T-helper 2 cell treated with Interferon-gamma antibody and Interleukin-4, amounts not matched to agents 5 μg/mL and 100 μg/mL, for 36 hours (primary cell): ENCODE measurements around the gene RAD18.

Experiments
- DNase-seq: peaks from one replicate; pipeline ENCODE4 v3.0.0; 2021; ENCODE audit warnings: low spot score
- H3K27ac Mint-ChIP-seq: one replicate; pipeline ENCODE4 v1.8.0; 2021; ENCODE audit warnings: mild to moderate bottlenecking, mixed read lengths
- H3K27me3 Mint-ChIP-seq: one replicate; pipeline ENCODE4 v1.8.0; 2021; ENCODE audit warnings: low read depth, mixed read lengths
- H3K36me3 Mint-ChIP-seq: one replicate; pipeline ENCODE4 v1.8.0; 2021; ENCODE audit warnings: low read depth, mixed read lengths
- H3K4me1 Mint-ChIP-seq: one replicate; pipeline ENCODE4 v1.8.0; 2021; ENCODE audit warnings: low read depth, mixed read lengths
- H3K4me3 Mint-ChIP-seq: one replicate; pipeline ENCODE4 v1.8.0; 2022; ENCODE audit warnings: mild to moderate bottlenecking, moderate library complexity, mixed read lengths
- H3K9me3 Mint-ChIP-seq: one replicate; pipeline ENCODE4 v1.8.0; 2021; ENCODE audit warnings: mixed read lengths

RAD18 gene

GRCh38 chr3:8887435-8888300, 75.6 kb downstream of the RAD18 start:
- Mint-ChIP-seq H3K9me3 (no peaks in the 10 kb centered on the region), H3K4me1 (no peaks in the 10 kb centered on the region), H3K27ac (no peak overlapping the region), H3K4me3 (no peak overlapping the region), H3K36me3 (peaks cover 28% of the 10 kb centered on the region), H3K27me3 (no peaks in the 10 kb centered on the region)
- DNase-seq: no peak

- Mint-ChIP-seq H3K4me3 (no peak overlapping the region), H3K36me3 (peaks cover 33% of the 10 kb centered on the region), H3K27me3 (no peaks in the 10 kb centered on the region), H3K27ac (no peak overlapping the region), H3K4me1 (no peaks in the 10 kb centered on the region), H3K9me3 (no peaks in the 10 kb centered on the region)
- no peak for DNase-seq
These were observed 76.7 kb downstream of the RAD18 start for GRCh38 chr3:8886546-8886945.

- H3K4me3 Mint-ChIP-seq: no peak overlapping the region
- H3K4me1 Mint-ChIP-seq: no peaks in the 10 kb centered on the region
- H3K27me3 Mint-ChIP-seq: no peaks in the 10 kb centered on the region
- DNase-seq: no peak
- no peak overlapping the region for H3K27ac Mint-ChIP-seq
- peaks cover 36% of the 10 kb centered on the region for H3K36me3 Mint-ChIP-seq
- no peaks in the 10 kb centered on the region for H3K9me3 Mint-ChIP-seq
These were observed 77.5 kb downstream of the RAD18 start for GRCh38 chr3:8885536-8886316.

- no peaks in the 10 kb centered on the region for H3K27me3 Mint-ChIP-seq
- peaks cover 39% of the 10 kb centered on the region for H3K36me3 Mint-ChIP-seq
- no peaks in the 10 kb centered on the region for H3K9me3 Mint-ChIP-seq
- H3K27ac Mint-ChIP-seq: no peak overlapping the region
- no peaks in the 10 kb centered on the region for H3K4me1 Mint-ChIP-seq
- no peak for DNase-seq
- H3K4me3 Mint-ChIP-seq: no peak overlapping the region
These were observed 78.5 kb downstream of the RAD18 start for GRCh38 chr3:8884630-8885290.

- Mint-ChIP-seq H3K4me3 (no peak overlapping the region), H3K36me3 (peaks cover 35% of the 10 kb centered on the region), H3K4me1 (no peaks in the 10 kb centered on the region), H3K27me3 (no peaks in the 10 kb centered on the region), H3K9me3 (no peaks in the 10 kb centered on the region), H3K27ac (no peak overlapping the region)
- no peak for DNase-seq
These were observed 80.6 kb downstream of the RAD18 start for GRCh38 chr3:8882642-8883041.

GRCh38 chr3:8882171-8882593, 81.1 kb downstream of the RAD18 start:
- DNase-seq: no peak
- Mint-ChIP-seq H3K4me3 (no peak overlapping the region), H3K36me3 (peaks cover 35% of the 10 kb centered on the region), H3K9me3 (no peaks in the 10 kb centered on the region), H3K27ac (no peak overlapping the region), H3K27me3 (no peaks in the 10 kb centered on the region), H3K4me1 (no peaks in the 10 kb centered on the region)

GRCh38 chr3:8879347-8879944, 83.8 kb downstream of the RAD18 start:
- Mint-ChIP-seq H3K9me3 (no peaks in the 10 kb centered on the region), H3K4me3 (no peak overlapping the region), H3K27ac (no peak overlapping the region), H3K36me3 (peaks cover 24% of the 10 kb centered on the region), H3K4me1 (no peaks in the 10 kb centered on the region), H3K27me3 (no peaks in the 10 kb centered on the region)
- DNase-seq: no peak

GRCh38 chr3:8875836-8876235, 87.4 kb downstream of the RAD18 start:
- H3K36me3 Mint-ChIP-seq: peaks cover 5% of the 10 kb centered on the region
- no peak overlapping the region for H3K4me3 Mint-ChIP-seq
- no peaks in the 10 kb centered on the region for H3K27me3 Mint-ChIP-seq
- H3K9me3 Mint-ChIP-seq: no peaks in the 10 kb centered on the region
- H3K4me1 Mint-ChIP-seq: no peaks in the 10 kb centered on the region
- DNase-seq: no peak
- no peak overlapping the region for H3K27ac Mint-ChIP-seq

GRCh38 chr3:8873740-8874139, 89.5 kb downstream of the RAD18 start:
- H3K4me3 Mint-ChIP-seq: no peak overlapping the region
- no peaks in the 10 kb centered on the region for H3K4me1 Mint-ChIP-seq
- H3K9me3 Mint-ChIP-seq: no peaks in the 10 kb centered on the region
- H3K36me3 Mint-ChIP-seq: peaks cover 2% of the 10 kb centered on the region
- H3K27me3 Mint-ChIP-seq: no peaks in the 10 kb centered on the region
- no peak overlapping the region for H3K27ac Mint-ChIP-seq
- DNase-seq: no peak

GRCh38 chr3:8872261-8872660, 91.0 kb downstream of the RAD18 start:
- DNase-seq: no peak
- H3K27ac Mint-ChIP-seq: no peak overlapping the region
- no peaks in the 10 kb centered on the region for H3K9me3 Mint-ChIP-seq
- peaks cover 2% of the 10 kb centered on the region for H3K36me3 Mint-ChIP-seq
- H3K27me3 Mint-ChIP-seq: no peaks in the 10 kb centered on the region
- H3K4me1 Mint-ChIP-seq: no peaks in the 10 kb centered on the region
- no peak overlapping the region for H3K4me3 Mint-ChIP-seq

- H3K4me3 Mint-ChIP-seq: no peak overlapping the region
These were observed 92.0 kb downstream of the RAD18 start for GRCh38 chr3:8871306-8871705.

GRCh38 chr3:8870134-8870533, 93.1 kb downstream of the RAD18 start:
- Mint-ChIP-seq H3K4me1 (no peaks in the 10 kb centered on the region), H3K27ac (no peak overlapping the region), H3K27me3 (no peaks in the 10 kb centered on the region), H3K9me3 (no peaks in the 10 kb centered on the region), H3K36me3 (no peaks in the 10 kb centered on the region), H3K4me3 (no peak overlapping the region)
- DNase-seq: no peak

More at GRCh38 chr3:8871306-8871705, 92.0 kb downstream of the RAD18 start:
- H3K27me3 Mint-ChIP-seq: no peaks in the 10 kb centered on the region
- DNase-seq: no peak
- no peaks in the 10 kb centered on the region for H3K9me3 Mint-ChIP-seq
- H3K27ac Mint-ChIP-seq: no peak overlapping the region
- H3K4me1 Mint-ChIP-seq: no peaks in the 10 kb centered on the region
- H3K36me3 Mint-ChIP-seq: no peaks in the 10 kb centered on the region

GRCh38 chr3:8869613-8870012, 93.7 kb downstream of the RAD18 start:
- no peak for DNase-seq
- no peaks in the 10 kb centered on the region for H3K4me1 Mint-ChIP-seq
- no peak overlapping the region for H3K4me3 Mint-ChIP-seq
- no peaks in the 10 kb centered on the region for H3K27me3 Mint-ChIP-seq
- no peaks in the 10 kb centered on the region for H3K36me3 Mint-ChIP-seq
- H3K9me3 Mint-ChIP-seq: no peaks in the 10 kb centered on the region
- H3K27ac Mint-ChIP-seq: no peak overlapping the region

- Mint-ChIP-seq H3K36me3 (no peaks in the 10 kb centered on the region), H3K9me3 (no peaks in the 10 kb centered on the region), H3K27ac (no peak overlapping the region), H3K4me1 (no peaks in the 10 kb centered on the region), H3K4me3 (no peak overlapping the region), H3K27me3 (no peaks in the 10 kb centered on the region)
- no peak for DNase-seq
These were observed 94.3 kb downstream of the RAD18 start for GRCh38 chr3:8868996-8869395.
